PC-3 (cell line): ENCODE data around the gene TXNDC2.

Experiments used
- EZH2 ChIP-seq: fragments of 300-600 bp; sonication (generic); IDR thresholded peaks from one replicate; pipeline ENCODE4 v1.6.1; 2017; ENCODE audit warnings: antibody characterized with exemption, mild to moderate bottlenecking, low read length; ENCODE audit not compliant: unreplicated experiment
- TF ChIP-seq, protein P1 (sequence below): fragments of 300-600 bp; sonication (generic); conservative IDR thresholded peaks from 2 replicates; pipeline ENCODE4 v1.5.1; 2017; ENCODE audit warnings: antibody characterized with exemption, low read depth, mild to moderate bottlenecking, low read length

DNA sequence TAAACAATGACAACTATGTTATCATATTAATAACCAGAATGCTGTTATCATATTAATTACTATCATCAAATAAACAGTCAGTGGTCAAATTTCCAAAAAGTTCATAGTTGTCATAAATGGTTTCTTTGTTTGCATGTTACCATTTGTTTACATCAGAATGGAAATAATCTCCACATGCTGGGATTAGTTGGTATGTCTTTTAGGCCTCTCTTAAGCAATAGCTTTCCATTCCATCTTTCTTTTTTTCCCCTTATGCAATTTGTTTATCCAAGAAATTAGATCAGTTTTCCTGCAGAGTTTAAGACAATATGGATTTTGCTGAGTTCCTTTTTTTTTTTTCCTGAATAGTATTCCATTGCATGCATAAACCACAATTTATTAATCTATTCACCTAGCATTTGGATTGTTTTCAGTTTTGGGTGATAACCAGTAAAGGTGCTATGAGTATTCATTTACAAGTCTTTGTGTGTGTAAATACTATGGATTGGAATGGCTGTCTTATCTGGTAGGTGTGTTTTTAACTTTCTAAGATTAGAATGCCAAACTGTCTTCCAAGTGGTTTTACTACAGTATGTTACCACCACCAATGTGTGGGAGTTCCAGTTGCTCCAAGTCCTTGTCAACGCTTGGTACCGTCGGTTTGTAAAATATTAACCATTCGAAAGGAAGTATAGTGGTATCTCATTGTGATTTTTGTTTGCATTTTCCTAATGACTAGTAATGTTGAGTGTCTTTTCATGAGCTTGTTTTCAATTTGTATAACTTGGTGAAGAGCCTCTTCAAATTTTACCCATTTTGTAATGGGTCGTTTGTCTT, 33.3 kb upstream of the TXNDC2 start:
- TF ChIP-seq, protein P1, sequence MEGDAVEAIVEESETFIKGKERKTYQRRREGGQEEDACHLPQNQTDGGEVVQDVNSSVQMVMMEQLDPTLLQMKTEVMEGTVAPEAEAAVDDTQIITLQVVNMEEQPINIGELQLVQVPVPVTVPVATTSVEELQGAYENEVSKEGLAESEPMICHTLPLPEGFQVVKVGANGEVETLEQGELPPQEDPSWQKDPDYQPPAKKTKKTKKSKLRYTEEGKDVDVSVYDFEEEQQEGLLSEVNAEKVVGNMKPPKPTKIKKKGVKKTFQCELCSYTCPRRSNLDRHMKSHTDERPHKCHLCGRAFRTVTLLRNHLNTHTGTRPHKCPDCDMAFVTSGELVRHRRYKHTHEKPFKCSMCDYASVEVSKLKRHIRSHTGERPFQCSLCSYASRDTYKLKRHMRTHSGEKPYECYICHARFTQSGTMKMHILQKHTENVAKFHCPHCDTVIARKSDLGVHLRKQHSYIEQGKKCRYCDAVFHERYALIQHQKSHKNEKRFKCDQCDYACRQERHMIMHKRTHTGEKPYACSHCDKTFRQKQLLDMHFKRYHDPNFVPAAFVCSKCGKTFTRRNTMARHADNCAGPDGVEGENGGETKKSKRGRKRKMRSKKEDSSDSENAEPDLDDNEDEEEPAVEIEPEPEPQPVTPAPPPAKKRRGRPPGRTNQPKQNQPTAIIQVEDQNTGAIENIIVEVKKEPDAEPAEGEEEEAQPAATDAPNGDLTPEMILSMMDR, result no peak
- TF ChIP-seq EZH2, result no peak
